HG03354 (cell line): Measurements from ENCODE around the gene SUMO4.

ENCODE experiments used
- ATAC-seq: cut with Tn5 transposase; IDR thresholded peaks from one replicate; pipeline ENCODE4 v1.9.1; 2021; ENCODE audit warnings: mild to moderate bottlenecking; ENCODE audit not compliant: unreplicated experiment, poor library complexity, severe bottlenecking

Gene SUMO4

GRCh38 chr6:149400050-149400449, at the start of gene SUMO4:
SUMO4 (plus strand) TSS chr6:149400262; CDS start chr6:149400392, 130 bp downstream.
- ATAC-seq: no peak

DNA sequence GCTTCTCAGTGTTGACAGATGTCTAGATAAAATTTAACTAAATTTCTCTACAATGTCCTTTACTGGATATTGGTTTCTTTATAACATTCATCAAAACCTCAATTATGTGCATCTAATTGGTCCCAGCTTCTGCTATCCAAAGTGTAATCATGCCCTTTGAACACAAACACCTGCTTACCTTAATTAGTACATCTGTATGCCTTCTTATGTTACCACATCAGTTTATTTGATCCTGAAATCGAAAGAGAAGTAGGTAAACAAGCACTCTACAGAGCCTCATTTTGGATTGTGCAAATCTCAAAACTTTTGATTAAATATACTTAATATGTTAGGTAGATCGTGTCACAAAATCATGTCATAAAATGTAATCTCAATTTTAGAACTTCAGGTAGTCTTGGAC, 46.1 kb upstream of the SUMO4 start:
- no peak for ATAC-seq

DNA sequence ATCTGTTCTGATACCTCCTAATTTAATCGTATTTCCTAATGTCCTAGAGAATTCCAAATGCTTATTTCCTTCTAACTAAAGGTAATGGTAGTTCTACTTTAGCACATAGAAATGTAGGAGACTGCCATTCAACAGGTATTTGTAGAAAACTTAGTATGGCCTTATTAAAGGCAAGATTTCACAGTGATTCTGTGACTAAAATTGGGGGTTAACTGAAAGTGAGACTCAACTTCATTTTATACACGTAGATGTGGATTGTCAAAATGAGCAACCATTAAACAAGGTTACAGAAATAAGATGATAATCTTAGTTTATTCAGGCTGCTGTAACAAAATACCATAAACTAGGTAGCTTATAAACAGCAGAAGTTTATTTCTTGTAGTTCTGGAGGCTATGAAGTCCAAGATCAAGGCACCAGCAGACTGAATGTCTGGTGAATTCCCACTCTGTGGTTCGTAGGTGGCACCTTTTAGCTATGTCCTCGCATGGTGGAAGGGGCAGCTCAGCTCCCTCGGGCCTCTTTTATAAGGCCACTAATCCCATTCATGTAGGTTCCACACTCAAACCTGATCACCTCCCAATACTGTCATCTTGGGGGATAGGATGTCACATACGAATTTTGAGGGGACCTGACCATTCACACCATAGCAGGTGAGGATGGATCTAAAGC, 43.8 kb upstream of the SUMO4 start:
- no peak for ATAC-seq

DNA sequence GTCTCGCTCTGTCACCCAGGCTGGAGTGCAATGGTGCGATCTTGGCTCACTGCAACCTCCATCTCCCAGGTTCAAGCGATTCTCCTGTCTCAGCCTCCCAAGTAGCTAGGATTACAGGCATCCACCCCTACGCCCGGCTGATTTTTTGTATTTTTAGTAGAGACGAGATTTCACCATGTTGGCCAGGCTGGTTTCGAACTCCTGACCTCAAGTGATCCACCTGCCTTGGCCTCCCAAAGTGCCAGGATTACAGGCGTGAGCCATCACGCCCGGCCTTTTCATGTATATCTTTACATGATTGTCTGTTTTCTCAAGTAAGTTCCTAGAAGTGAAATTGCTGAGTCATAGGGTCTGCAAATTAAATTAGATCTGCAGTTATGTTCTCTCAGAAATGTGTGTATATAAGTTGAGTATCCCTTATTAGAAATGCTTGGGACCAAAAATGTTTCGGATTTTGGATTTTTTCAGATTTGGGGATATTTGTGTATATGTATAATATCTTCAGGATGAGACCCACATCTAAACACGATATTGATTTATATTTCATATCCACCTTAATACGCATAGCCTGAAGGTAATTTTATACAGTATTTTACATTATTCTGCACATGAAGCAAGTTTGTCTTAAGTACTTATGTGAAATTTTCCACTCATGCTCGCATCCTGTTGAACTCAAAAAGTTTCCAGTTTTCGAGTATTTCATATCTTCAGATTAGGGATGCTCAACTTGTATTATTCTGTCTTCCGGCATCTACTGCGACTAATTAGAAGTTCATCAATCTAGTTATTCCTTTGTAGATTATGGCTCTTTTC, 42.1 kb upstream of the SUMO4 start:
- ATAC-seq: no peak

DNA sequence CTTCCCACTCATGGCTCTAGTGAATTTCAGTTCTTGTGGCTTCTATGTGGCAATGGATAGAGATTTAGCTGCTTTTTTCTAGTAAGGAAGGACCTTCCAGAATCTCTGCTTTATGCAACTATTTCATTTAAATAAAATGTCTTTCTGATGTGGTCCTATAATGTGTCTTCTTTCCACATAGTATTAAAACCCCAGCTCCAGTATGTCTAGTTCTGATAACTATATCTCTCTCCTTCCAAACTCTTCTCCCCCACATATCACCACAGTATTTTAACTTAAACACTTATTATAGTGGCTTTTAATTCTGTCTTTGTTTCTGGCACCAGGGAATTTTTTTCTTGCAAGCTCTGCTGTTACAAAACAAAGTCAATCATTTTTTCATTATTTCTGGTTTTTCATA, 40.6 kb upstream of the SUMO4 start:
- no peak for ATAC-seq

- no peak for ATAC-seq
These were observed 39.5 kb upstream of the SUMO4 start for GRCh38 chr6:149360536-149360935.

- ATAC-seq: no peak
These were observed 37.8 kb upstream of the SUMO4 start for GRCh38 chr6:149362289-149362688.

DNA sequence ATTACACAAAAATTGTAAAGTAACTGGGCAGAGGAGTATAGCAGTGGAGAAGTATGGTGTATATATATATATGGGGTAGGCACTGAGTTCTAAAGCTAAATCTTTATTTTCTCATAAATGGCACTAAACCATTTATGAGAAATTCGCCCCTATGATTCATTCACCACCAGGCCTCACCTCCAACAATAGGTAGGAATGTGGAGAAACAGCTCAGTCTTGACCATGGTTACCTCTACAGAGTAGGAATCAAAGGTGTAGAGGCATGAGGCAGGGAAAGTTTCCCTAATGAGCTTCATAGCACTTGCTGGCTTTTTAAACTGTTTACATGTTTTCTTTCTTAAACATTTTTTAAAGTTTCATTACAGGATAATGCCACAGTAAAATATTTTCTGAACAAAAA, 36.9 kb upstream of the SUMO4 start:
- ATAC-seq: no peak

GRCh38 chr6:149364557-149364956, 35.5 kb upstream of the SUMO4 start:
- no peak for ATAC-seq

DNA sequence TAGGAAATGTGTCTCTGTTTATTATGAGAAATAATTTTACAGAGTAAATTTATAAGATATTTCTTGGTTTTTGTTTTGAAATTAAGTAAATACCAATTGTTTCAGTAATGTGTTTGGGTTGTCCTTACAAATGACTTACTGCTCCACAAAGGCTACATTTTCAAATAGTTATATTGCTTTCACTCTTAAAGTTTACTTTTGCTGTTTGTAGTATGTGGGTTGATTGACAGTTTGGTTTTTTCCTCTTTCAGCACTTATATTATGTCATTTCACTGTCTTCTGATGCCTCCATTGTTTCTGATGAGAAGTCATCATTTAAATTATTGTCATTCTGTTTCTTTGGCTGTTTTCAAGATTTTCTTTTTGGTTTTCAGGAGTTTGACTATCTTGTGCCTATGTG, 34.9 kb upstream of the SUMO4 start:
- ATAC-seq: no peak

DNA sequence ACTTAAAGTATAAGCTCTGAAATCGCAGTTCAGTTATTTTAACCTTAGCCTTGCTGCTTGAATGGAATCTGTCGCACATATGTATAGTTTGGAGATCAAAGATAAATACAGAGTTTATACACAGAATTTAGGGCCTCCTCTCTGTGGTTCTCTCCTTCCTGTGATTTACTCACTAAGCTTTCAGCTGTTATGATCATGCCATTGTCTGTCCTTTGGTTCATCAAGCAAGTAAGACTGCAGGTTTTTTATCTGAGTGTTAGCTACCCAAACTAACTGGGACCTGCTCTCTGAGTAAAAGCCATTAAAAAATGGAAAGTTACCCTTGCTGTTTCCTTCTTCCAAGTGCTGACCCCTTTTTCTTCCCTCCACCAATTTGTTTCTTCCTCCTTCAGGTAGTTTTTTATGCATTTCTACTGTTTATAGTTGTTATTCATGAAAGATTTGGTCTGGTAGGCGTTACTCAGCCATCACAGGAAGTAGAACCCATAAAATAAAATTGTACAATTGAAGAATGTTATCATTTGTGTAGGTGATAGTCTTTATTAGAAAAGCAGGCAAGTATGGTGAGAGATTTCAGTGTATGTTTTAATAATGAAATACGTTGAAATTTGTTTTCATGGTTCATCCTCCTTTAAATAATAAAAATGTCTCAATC, 33.7 kb upstream of the SUMO4 start:
- ATAC-seq: no peak

- ATAC-seq: no peak
These were observed 32.0 kb upstream of the SUMO4 start for GRCh38 chr6:149368065-149368464.

DNA sequence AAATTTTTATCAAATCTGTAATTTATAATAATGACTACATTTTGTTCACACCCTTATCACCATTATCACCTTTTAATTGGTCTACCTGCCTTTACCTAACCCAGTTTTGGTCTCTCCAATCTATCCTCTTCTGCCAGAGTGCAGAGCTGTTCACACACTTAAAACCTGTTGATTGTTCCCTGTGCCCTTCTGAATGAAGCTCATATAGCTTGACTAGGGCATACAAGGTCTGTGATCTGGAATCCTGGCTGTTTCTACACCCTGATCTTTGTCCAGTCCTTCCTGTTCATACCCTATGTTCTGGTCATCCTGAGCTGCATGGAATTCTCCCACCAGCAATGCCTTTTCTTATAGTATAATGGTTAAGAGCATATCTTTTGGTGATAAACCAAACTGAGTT, 28.9 kb upstream of the SUMO4 start:
- no peak for ATAC-seq

- ATAC-seq: no peak
These were observed 28.0 kb upstream of the SUMO4 start for GRCh38 chr6:149372062-149372461.

DNA sequence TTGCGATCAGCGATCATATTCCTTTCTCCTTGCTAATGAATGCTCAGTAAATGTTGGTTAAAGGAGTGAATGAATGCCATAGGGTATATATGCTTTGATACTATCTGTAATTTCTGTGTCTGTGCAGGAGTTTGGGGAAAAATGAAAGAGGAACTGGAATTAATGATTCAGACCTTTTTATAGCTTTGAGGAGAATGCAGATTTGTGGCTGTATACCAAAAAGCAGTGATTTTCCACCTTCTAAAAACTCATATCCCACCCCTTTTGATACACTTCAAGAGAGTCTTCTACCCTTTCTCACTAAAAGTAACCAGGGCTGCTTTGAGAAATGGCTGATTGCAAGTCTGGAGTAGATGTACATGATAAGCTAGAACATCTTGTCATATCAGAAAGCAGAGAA, 26.6 kb upstream of the SUMO4 start:
- no peak for ATAC-seq

- ATAC-seq: no peak
These were observed 20.1 kb upstream of the SUMO4 start for GRCh38 chr6:149379977-149380376.

DNA sequence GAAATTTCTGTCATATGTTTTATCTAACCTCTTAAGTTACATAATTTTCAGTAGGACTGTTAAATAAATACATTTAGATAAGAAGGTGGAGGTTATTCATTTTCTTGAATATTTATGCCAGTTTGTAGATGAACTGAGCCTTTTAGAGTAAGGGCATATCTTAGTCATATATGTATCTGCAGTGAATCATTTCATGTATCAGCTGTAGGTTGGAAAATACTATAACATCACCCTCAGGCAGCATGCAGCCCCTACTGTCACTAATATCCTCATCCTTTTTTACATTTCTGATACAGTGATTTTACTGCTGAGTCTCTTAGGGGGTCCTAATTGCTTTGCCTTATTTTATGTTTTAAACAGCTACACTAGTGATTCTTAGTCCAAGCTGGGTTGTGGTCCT, 19.5 kb upstream of the SUMO4 start:
- ATAC-seq: no peak

DNA sequence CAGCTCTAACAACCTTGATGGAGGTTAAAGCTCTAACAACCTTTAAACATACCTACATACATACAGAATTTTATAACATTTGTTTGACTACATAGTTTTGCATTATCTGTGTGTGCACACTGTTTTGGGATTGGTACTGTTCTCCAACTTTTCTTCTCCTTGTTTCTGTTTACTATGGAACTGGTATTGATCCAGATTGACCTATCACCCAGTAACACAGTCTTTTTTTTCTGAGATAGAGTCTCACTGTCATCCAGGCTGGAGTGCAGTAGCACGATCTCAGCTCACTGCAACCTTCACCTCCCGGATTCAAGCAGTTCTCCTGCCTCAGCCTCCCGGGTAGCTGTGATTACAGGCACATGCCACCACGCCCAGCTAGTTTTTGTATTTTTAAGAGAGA, 16.7 kb upstream of the SUMO4 start:
- no peak for ATAC-seq

- no peak for ATAC-seq
These were observed 15.6 kb upstream of the SUMO4 start for GRCh38 chr6:149384464-149384863.

GRCh38 chr6:149385998-149386646, 13.9 kb upstream of the SUMO4 start:
- ATAC-seq: no peak
